Measurements from ENCODE around the gene B4GAT1. TPM values are rescaled to one million over a fixed set of nuclear protein-coding genes. Genes with fewer than 3 reads are reported as not detected.

Gene B4GAT1
- total and polyA plus RNA-seq, 10 donors, result 4.3 to 23.4 (median 10.5) TPM

DNA sequence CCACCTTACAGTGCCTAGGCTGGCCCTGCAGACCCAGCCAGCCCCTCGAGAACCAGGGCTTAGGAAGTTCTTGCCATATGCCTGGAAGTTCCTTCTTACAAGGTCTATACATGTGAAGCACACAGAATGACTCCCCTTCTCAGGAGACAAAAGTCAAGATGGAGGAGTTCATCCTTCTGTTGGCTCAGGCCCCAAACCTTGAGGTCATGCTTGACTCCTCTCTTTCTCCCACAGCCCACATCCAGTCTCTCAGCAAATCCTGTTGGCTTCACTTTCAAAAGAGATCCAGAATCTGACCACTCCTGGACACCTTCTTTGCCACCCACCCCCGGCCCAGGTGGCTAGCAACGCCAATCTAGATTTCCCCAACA lies 28.8 kb downstream of the B4GAT1 start:
- H3K4me3 ChIP-seq, result no peak overlapping the region
- peaks cover 13 to 60% (median 36%) of the 10 kb centered on the region in 6 donors for H3K4me1 ChIP-seq
- intact Hi-C loops (cut with DNase I; ENCODE audit: low total_unique reads), result no loop called here
- H3K9me3 ChIP-seq, result no peaks in the 10 kb centered on the region
- no peak for DNase-seq
- peaks cover 0 to 26% (median 0%) of the 10 kb centered on the region in 7 donors for H3K27me3 ChIP-seq (replicated peaks in 1 of 7)
- WGBS, 5 donors, result 56 to 73% (median 60%) methylated on average over 3 of the region's 3 CpGs
- peak overlapping the region; percentile 60 to 91 (median 80) for H3K27ac ChIP-seq
- no peak for TF ChIP-seq POLR2A (IDR thresholded peaks at IDR 0.05)
- TF ChIP-seq, protein P1, sequence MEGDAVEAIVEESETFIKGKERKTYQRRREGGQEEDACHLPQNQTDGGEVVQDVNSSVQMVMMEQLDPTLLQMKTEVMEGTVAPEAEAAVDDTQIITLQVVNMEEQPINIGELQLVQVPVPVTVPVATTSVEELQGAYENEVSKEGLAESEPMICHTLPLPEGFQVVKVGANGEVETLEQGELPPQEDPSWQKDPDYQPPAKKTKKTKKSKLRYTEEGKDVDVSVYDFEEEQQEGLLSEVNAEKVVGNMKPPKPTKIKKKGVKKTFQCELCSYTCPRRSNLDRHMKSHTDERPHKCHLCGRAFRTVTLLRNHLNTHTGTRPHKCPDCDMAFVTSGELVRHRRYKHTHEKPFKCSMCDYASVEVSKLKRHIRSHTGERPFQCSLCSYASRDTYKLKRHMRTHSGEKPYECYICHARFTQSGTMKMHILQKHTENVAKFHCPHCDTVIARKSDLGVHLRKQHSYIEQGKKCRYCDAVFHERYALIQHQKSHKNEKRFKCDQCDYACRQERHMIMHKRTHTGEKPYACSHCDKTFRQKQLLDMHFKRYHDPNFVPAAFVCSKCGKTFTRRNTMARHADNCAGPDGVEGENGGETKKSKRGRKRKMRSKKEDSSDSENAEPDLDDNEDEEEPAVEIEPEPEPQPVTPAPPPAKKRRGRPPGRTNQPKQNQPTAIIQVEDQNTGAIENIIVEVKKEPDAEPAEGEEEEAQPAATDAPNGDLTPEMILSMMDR (IDR thresholded peaks at IDR 0.05 in 8 of 11, conservative IDR thresholded peaks at IDR 0.05 in 3 of 11), result no peak
- no peak for TF ChIP-seq POLR2AphosphoS5 (IDR thresholded peaks at IDR 0.05)
- H3K36me3 ChIP-seq, result no peaks in the 10 kb centered on the region

DNA sequence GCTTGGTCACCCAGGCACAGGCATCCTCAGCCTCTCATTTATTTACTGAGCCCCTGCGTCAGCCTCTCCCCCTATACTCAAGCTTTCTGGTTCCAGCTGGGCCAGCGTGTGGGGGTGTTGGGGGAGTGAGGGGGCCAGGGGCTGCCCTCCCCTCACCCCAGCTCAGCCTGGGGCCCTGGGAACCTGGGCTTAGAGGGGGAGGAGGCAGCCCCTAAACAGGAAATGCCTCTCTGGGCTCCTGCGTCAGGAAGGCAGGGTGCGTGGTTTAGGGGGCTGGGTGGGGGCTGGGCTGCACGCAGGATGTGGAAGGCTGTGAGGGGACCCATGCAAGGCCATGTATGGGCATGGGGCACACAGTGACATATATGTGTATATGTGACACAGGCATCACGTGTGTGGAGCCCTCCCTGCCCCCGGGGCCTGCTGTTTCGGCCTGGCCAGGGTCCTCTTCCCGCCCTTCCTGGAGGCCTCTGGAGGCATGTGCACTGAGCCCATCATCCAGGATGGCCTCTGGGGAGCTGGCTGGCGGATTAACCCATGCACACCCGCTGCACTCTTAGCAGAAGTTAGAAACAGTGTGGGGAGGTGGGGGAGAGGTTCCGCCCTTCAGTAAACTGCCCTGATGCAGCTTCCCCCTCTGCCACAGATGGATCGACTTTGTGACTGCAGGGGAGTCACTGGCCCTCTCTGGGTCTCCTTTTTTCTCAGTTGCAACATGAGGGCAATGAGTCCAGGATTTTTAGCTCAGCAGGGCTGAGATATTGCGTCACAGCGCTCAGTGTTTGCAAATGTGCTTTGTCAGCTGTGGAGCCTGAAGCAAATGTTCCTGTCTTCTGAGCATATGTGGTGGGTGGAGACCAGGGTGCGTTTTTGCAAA lies 29.5 kb downstream of the B4GAT1 start:
- Histone ChIP-seq H3K36me3 (no peaks in the 10 kb centered on the region), H3K9me3 (no peaks in the 10 kb centered on the region), H3K27me3 (replicated peaks in 1 of 7) (peaks cover 0 to 26% (median 0%) of the 10 kb centered on the region in 7 donors), H3K4me1 (peaks cover 18 to 66% (median 42%) of the 10 kb centered on the region in 6 donors), H3K27ac (peak overlapping the region; percentile 60 to 91 (median 80)), H3K4me3 (peak overlapping the region in 3 of 8 donors; percentile 28 to 54 (median 41))
- peak; percentile 42 to 73 (median 61) for TF ChIP-seq POLR2AphosphoS5 (IDR thresholded peaks at IDR 0.05)
- TF ChIP-seq, protein P1 (IDR thresholded peaks at IDR 0.05 in 8 of 11, conservative IDR thresholded peaks at IDR 0.05 in 3 of 11), result no peak
- DNase-seq, result peak; percentile 90
- intact Hi-C loops (cut with DNase I; ENCODE audit: low total_unique reads), result no loop called here
- WGBS, 5 donors, result 14 to 19% (median 16%) methylated on average over 12 to 16 of the region's 16 CpGs

DNA sequence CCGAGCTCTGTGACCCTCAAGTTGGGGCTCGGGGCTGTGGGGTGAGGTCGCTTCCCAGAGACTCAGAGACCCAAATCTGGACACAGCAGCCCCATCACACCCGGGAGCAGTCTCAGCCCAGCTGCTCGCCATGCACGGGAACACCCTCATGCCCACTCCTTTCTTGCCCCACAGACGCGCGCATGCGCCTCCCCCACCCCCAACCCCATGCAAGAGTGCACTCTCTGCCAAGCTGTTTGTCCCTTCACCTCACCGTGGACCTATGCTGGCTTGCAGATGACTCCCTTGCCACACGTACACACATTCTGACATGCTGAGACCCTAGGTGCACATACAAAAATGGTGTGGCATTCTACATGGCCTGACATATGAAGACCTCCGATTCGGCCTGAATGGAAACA lies 30.1 kb downstream of the B4GAT1 start:
- Histone ChIP-seq H3K27ac (peak overlapping the region; percentile 60 to 91 (median 80)), H3K4me1 (peaks cover 19 to 71% (median 46%) of the 10 kb centered on the region in 6 donors), H3K36me3 (no peaks in the 10 kb centered on the region), H3K9me3 (no peaks in the 10 kb centered on the region), H3K27me3 (replicated peaks in 1 of 7) (peaks cover 0 to 26% (median 0%) of the 10 kb centered on the region in 7 donors), H3K4me3 (peak overlapping the region in 4 of 8 donors; percentile 28 to 54 (median 35))
- no peak for TF ChIP-seq POLR2A (IDR thresholded peaks at IDR 0.05)
- TF ChIP-seq POLR2AphosphoS5 (IDR thresholded peaks at IDR 0.05), result no peak
- TF ChIP-seq, protein P1 (IDR thresholded peaks at IDR 0.05 in 8 of 11, conservative IDR thresholded peaks at IDR 0.05 in 3 of 11), result no peak
- DNase-seq, result peak; percentile 87
- intact Hi-C loops (cut with DNase I; ENCODE audit: low total_unique reads), result no loop called here
- WGBS, 5 donors, result 4 to 15% (median 8%) methylated on average over 14 of the region's 14 CpGs

DNA sequence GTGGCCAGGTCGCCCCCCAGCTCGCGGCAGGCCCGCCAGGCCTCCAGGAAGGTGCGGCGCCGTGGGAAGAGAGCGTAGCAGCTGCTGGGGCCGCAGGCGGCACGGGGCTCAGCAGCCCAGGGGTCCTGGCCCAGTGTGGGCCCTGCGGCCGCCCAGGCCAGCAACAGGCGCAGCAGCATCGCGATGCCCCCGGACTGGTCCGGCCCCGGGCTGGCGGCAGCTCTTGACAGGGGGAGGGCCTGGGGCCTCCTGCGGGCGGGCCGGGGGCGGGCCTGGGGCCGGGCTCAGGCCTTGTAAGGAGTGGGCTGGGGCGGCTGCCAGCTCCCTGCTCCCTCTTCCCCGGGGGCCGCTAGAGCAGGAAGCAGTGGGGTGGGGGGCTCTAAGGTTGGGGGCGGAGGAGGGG lies 30.6 kb downstream of the B4GAT1 start, which contains the start of gene CD248:
CD248 (minus strand) TSS at position 196 of the 403 bp plus-strand sequence; CDS start at position 179, 17 bp downstream.
- intact Hi-C loops (cut with DNase I; ENCODE audit: low total_unique reads), result no loop called here
- Histone ChIP-seq H3K27me3 (replicated peaks in 1 of 7) (peaks cover 0 to 26% (median 0%) of the 10 kb centered on the region in 7 donors), H3K36me3 (no peaks in the 10 kb centered on the region), H3K9me3 (no peaks in the 10 kb centered on the region), H3K4me3 (peak within 1 kb of the TSS in 7 of 8 donors; percentile 10 to 54 (median 28)), H3K4me1 (peaks cover 19 to 76% (median 49%) of the 10 kb centered on the region in 6 donors), H3K27ac (peak within 1 kb of the TSS; percentile 60 to 91 (median 80))
- DNase-seq, result peak; percentile 84
- 0 to 39% (median 20%) methylated on average over 4 to 29 of the region's 29 CpGs for WGBS, 5 donors
- peak in 2 of 3 donors; percentile 50 to 55 for TF ChIP-seq POLR2AphosphoS5 (IDR thresholded peaks at IDR 0.05)
- TF ChIP-seq POLR2A (IDR thresholded peaks at IDR 0.05), result no peak

Data from spleen (tissue), 11 donors.